ENCODE data around the gene OR5AU1. TPM values are rescaled to one million over a fixed set of nuclear protein-coding genes. Genes with fewer than 3 reads are reported as not detected.
"Not testable (repeated sequence)": the region's sequence is repeated elsewhere in the genome, so short reads cannot be mapped to it uniquely, and the experiment has no call there.

The OR5AU1 gene
- total RNA-seq, 1 experiment from 2014 or later = not detected

GRCh38 chr14:21168055-21168454 lies 12.2 kb upstream of the OR5AU1 start:
- H3K4me1 ChIP-seq (ENCODE audit: control insufficient read depth in 1 of 2, insufficient read depth in 2 of 2, low read length in 2 of 2) = no peaks in the 10 kb centered on the region
- peaks cover 4% of the 10 kb centered on the region for H3K27me3 ChIP-seq (ENCODE audit: insufficient read depth, low read length)
- H3K9me2 ChIP-seq (ENCODE audit: insufficient read depth) = no peaks in the 10 kb centered on the region
- no peak overlapping the region for H3K4me2 ChIP-seq (ENCODE audit: low read length)
- H3K27ac ChIP-seq (ENCODE audit: low read depth, low read length) = no peak overlapping the region
- H3K4me3 ChIP-seq (replicated peaks in 1 of 2; ENCODE audit: low read depth in 1 of 2, low read length in 2 of 2) = no peak overlapping the region
- no peak overlapping the region for H3K9ac ChIP-seq (ENCODE audit: low read length)
- ChIA-PET CTCF (no interaction called here), POLR2A (no interaction called here), RAD21 (ENCODE audit: low non-redundant PET in 1 of 2, low total read pairs in 2 of 2, uncharacterized antibody in 2 of 2, unreplicated experiment in 2 of 2) (no interaction called here)
- H4K20me1 ChIP-seq (ENCODE audit: insufficient read depth) = no peaks in the 10 kb centered on the region
- H3K79me2 ChIP-seq (ENCODE audit: insufficient read depth, low read length) = no peaks in the 10 kb centered on the region
- no peaks in the 10 kb centered on the region for H3K36me3 ChIP-seq (ENCODE audit: control insufficient read depth in 1 of 2, insufficient read depth in 2 of 2, low read length in 2 of 2)
- ATAC-seq (no peak), DNase-seq (ENCODE audit: low read depth, low spot score) (no peak)
- H3K9me3 ChIP-seq (ENCODE audit: control insufficient read depth in 1 of 2, insufficient read depth in 1 of 2, low read depth in 1 of 2, low read length in 2 of 2) = no peaks in the 10 kb centered on the region
- H2AFZ ChIP-seq (ENCODE audit: low read depth, low read length, poor library complexity, severe bottlenecking) = no peak overlapping the region
- TF ChIP-seq SIN3A (IDR thresholded peaks at IDR 0.05; ENCODE audit: low read depth) = no peak
- no peak for TF ChIP-seq FOSL1 (IDR thresholded peaks at IDR 0.05; ENCODE audit: low read depth)
- TF ChIP-seq EZH2phosphoT487 (IDR thresholded peaks at IDR 0.05; ENCODE audit: borderline replicate concordance) = no peak
- intact Hi-C loops (cut with micrococcal nuclease) = no loop called here
- BruUV-seq (replicated peaks) = no TSS peak

- H3K9me3 ChIP-seq (ENCODE audit: control insufficient read depth in 1 of 2, insufficient read depth in 1 of 2, low read depth in 1 of 2, low read length in 2 of 2); H3K27me3 ChIP-seq (ENCODE audit: insufficient read depth, low read length); H3K9me2 ChIP-seq (ENCODE audit: insufficient read depth); H2AFZ ChIP-seq (ENCODE audit: low read depth, low read length, poor library complexity, severe bottlenecking); H3K4me3 ChIP-seq (replicated peaks in 1 of 2; ENCODE audit: low read depth in 1 of 2, low read length in 2 of 2); H3K36me3 ChIP-seq (ENCODE audit: control insufficient read depth in 1 of 2, insufficient read depth in 2 of 2, low read length in 2 of 2); DNase-seq (ENCODE audit: low read depth, low spot score); CTCF ChIA-PET; H4K20me1 ChIP-seq (ENCODE audit: insufficient read depth); ATAC-seq; RAD21 ChIA-PET (ENCODE audit: low non-redundant PET in 1 of 2, low total read pairs in 2 of 2, uncharacterized antibody in 2 of 2, unreplicated experiment in 2 of 2); H3K27ac ChIP-seq (ENCODE audit: low read depth, low read length); BruUV-seq (replicated peaks); intact Hi-C loops (cut with micrococcal nuclease); H3K4me2 ChIP-seq (ENCODE audit: low read length); H3K79me2 ChIP-seq (ENCODE audit: insufficient read depth, low read length); H3K9ac ChIP-seq (ENCODE audit: low read length); POLR2A ChIA-PET; H3K4me1 ChIP-seq (ENCODE audit: control insufficient read depth in 1 of 2, insufficient read depth in 2 of 2, low read length in 2 of 2): not testable (repeated sequence)
These were observed 9.8 kb upstream of the OR5AU1 start for GRCh38 chr14:21165670-21166069.

- POLR2A ChIA-PET; H3K4me1 ChIP-seq (ENCODE audit: control insufficient read depth in 1 of 2, insufficient read depth in 2 of 2, low read length in 2 of 2); H3K27ac ChIP-seq (ENCODE audit: low read depth, low read length); BruUV-seq (replicated peaks); H3K9me2 ChIP-seq (ENCODE audit: insufficient read depth); RAD21 ChIA-PET (ENCODE audit: low non-redundant PET in 1 of 2, low total read pairs in 2 of 2, uncharacterized antibody in 2 of 2, unreplicated experiment in 2 of 2); ATAC-seq; H3K27me3 ChIP-seq (ENCODE audit: insufficient read depth, low read length); DNase-seq (ENCODE audit: low read depth, low spot score); H3K4me3 ChIP-seq (replicated peaks in 1 of 2; ENCODE audit: low read depth in 1 of 2, low read length in 2 of 2); H3K36me3 ChIP-seq (ENCODE audit: control insufficient read depth in 1 of 2, insufficient read depth in 2 of 2, low read length in 2 of 2); H4K20me1 ChIP-seq (ENCODE audit: insufficient read depth); intact Hi-C loops (cut with micrococcal nuclease); CTCF ChIA-PET; H3K9me3 ChIP-seq (ENCODE audit: control insufficient read depth in 1 of 2, insufficient read depth in 1 of 2, low read depth in 1 of 2, low read length in 2 of 2); H3K4me2 ChIP-seq (ENCODE audit: low read length); H2AFZ ChIP-seq (ENCODE audit: low read depth, low read length, poor library complexity, severe bottlenecking); H3K79me2 ChIP-seq (ENCODE audit: insufficient read depth, low read length); H3K9ac ChIP-seq (ENCODE audit: low read length): not testable (repeated sequence)
These were observed 9.2 kb upstream of the OR5AU1 start for GRCh38 chr14:21165002-21165605.

All from HCT116 (cell line).